Left kidney (tissue), 2 donors: ENCODE measurements around the gene PRDM16. TPM values are rescaled to one million over a fixed set of nuclear protein-coding genes. Genes with fewer than 3 reads are reported as not detected.

Source experiments
- DNase-seq: peaks from one replicate; pipeline ENCODE4 v3.0.0-alpha.2; 2013
- polyA plus RNA-seq: library from polyadenylated mRNA; unstranded; fragments of 120-200 nt; gene quantifications from one replicate; pipeline ENCODE4 v1.2.1, GENCODE V29; 2013; ENCODE audit not compliant: insufficient read length

Gene PRDM16
- polyA plus RNA-seq, 1 donor, result 7.3 TPM

GRCh38 chr1:3069491-3070308 lies 697 bp downstream of the PRDM16 start:
- DNase-seq, result peak; percentile 80

DNA sequence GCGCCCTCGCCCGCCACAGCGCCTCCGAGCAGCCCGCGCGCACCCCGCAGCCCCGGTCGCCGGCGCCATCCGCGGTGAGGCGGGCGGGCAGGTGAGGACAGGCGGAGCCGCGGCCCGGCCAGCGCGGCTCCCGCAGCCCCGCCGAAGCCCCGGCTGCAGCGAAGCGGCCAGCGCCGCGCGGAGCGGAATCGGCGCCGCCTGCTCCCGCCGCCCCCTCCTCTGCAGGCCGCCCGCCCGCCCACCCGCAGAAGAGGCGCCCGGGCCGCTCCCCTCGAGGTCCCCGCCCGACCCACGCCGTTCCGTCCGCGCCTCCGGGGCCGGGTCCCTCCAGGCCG lies 1.3 kb downstream of the PRDM16 start:
- DNase-seq, result no peak

DNA sequence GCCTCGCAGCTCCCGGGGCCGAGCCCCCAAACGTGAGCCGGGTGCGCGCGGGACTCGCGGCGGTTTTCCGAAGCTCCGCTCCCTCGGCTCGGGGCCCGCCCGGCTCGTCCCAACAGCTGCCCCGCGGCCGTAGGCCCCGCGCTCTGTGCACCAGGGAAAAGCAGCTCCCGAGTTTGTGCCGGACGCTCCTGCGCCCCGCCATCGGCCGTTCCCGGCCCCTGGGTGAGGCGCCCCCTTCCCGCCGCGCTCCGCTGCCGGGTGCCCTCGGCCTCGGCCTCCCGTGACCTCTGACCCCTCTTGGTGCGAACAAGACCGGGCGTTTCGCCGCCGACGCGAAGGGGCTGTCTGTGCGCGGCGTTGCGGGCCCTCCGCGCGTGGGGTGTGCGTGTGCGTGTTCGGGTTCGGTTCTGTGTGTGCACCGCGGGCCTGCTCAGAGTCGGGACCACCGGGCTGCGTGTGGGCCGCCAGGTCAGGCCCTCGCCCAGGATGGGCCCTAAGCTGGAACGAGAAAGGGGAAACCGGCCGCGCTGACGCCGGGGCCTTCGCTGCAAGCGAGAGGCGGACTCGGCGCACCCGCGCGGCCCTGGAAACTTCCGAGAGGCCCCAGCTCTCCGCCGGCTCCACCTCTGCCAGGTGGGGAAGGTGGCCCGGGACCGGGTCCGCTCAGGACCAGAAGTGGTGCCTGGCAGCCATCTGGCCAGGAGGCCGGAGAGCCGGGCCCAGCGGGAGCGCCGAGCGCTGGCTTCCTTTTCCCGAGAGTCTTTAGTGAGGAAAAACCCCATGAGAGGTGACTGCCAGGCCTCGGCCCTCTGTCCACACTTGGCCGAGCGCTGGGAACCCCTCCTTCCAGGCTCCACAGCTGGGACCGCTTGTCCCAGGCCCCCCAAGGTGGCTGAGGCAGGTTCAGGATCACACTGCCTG lies 1.9 kb downstream of the PRDM16 start:
- DNase-seq, result no peak

DNA sequence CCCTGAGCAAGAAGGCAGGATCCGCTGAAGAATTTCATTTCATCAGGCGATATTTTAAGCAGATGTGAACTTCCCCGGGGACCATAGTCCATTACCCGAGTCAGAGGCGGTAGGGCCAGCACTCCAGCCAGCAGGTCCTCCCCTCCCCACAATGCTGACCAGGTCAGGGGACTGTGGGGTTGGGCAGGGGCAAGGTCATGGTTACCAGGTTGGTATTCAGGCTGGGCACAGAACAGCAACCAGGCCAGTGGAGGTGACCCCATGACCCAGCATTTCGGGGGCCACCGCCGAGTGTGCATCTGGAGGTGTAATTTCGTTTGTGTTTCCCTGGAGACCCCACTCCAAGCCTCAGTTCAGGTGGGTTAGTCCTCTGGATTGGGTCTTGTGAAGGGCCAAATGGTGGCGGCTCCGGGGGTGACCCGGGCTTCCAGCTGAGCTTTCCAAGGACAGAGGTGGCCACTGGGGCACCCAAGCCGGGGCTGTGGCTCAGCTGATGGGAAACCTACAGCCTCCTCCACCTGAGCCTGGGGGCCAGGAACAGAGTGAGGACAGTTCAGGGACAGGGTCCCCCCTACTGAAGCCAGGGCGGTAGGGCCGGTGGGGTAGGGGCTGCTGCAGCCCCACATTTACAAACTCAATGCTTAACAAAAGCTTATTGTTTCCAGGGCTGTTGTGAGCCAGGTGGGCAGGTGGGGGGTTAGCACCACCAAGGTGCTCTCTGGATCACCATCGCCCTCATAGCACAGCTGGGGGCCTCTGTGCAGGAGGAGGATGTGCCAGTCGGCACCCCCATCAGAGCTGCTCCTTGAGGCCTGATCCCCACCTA lies 2.8 kb downstream of the PRDM16 start:
- DNase-seq, result no peak

- no peak for DNase-seq
Measured at GRCh38 chr1:3072391-3073185, 3.6 kb downstream of the PRDM16 start.

DNA sequence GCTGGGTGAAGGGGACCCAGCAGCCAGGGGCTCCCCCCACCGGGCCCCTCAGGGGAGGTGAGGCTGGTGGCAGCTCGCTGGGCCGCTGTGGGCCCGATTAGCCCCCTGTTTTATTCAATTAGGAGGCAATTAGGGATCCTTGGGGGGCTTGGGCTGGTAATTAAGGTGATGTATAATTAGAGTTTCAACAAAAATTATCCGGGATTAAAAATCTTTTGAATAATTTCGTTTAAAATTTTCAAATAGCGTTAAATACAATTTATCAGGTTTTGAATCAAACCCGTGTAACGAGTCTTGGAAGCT lies 4.1 kb downstream of the PRDM16 start:
- no peak for DNase-seq

DNA sequence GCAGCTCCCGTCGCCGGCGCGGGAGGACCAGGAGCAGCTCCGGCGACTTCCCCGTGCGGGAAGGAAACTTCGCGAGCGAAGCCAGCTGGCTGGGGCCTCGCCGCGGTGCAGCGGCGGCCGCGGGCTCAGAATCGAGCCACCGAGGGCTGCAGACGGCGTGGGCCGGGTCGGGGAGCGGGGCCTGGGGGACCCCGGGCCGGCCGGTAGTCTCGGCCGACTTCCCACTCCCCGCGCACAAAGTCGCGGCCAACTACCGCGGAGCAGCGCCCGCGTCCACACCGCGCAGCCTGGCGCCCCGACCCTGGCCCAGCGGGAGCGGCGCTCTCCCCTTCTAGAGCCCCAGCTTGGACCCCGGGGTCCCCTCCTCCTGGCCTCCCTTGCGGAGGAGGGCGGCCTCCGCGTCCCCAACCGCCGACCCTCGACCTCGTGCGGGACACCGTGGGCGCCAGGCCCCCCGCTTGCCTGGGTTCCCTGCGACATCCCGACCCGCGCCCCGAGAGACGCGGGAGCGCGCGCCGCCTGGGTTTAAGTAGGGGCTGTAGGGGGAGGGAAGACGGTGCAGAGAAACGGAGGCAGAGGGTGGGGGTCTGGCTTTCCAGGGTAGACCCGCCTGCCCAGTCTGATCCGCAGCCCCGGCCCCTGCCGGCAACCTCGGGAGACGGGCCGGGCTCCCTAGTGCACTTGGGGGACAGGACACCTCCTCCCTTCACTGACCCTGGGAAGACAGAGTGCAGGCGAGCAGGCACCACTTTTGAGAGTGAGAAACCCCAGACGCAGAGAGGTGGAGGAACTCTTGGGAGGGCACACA lies 4.7 kb downstream of the PRDM16 start:
- DNase-seq, result no peak

GRCh38 chr1:3074297-3074741 lies 5.3 kb downstream of the PRDM16 start:
- DNase-seq, result no peak

- no peak for DNase-seq
Measured at GRCh38 chr1:3074800-3075199, 5.8 kb downstream of the PRDM16 start.

DNA sequence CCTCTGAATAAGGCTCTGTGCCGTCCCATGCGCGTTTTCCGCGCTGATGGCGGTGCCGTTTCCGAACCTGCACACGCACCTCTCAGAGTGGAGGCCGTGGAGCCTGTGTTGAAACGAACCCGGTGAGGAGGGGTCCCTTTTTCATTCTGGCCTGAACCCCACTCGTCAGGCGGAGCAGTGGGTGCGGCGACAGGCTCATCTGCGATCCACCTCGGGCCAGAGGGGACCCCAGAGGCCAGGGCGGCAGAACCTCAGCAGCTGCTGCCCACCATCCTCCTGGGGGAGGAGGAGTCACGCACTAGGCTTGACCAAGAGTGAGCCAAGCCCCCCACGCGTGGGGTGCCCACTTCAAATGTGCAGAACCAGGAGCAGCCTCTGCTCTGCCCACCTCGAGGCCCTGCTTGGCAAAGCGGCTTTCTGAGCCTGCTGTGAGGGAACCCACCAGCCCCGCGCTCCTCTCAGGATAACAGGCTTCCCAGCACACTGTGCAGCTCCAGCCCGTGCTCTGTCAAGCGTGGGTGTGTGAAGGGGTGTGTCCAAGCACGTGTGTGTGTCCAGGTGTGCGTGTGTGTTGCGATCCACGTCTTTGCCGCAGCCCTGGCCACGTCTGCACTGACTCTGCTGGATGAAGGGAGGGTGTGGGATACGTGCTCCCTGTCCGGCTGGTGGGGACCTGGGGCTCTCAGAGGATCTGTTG lies 6.8 kb downstream of the PRDM16 start:
- no peak for DNase-seq

DNA sequence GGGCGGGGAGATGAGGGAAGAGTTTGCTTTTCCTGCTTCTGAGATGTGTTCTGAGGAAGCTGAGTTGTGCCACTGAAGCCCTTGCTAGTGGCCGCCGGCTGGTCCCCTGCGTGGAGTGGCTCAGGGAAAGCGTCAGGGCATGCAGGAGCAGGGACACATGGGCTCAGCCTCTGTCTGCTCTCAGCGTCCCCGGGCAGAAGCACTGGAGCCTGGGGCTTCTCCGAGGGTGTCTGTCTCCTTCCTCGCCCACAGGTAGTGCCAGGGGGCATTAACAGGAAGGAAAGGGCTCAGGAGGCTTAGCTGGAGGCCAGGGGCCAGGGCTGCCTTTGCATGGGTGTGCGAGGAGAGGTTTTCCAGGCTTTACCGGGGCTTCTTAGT lies 7.3 kb downstream of the PRDM16 start:
- DNase-seq, result no peak

- DNase-seq, result no peak
Measured at GRCh38 chr1:3077081-3077480, 8.1 kb downstream of the PRDM16 start.

DNA sequence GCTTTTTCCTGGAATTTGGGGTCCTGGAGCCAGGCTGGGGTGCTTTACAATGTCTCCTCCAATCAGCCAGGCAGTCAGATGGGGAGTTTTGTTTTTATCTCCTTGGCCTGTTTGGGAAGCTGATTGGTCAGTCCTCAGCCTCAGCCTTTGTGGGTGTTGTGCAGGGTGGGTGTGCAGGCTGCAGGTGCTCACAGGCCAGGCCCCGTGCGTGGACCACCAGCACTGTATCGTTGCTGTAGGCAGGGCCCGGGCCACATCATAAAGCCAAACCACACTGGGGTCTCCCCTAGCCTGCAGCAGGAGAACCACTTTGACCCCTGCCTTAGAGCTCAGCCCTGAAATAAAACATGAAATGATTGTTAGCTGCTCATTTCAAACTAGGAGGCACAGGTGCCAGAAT lies 8.6 kb downstream of the PRDM16 start:
- DNase-seq, result no peak

GRCh38 chr1:3078430-3078861 lies 9.4 kb downstream of the PRDM16 start:
- no peak for DNase-seq

- no peak for DNase-seq
Measured at GRCh38 chr1:3078871-3079270, 9.9 kb downstream of the PRDM16 start.

DNA sequence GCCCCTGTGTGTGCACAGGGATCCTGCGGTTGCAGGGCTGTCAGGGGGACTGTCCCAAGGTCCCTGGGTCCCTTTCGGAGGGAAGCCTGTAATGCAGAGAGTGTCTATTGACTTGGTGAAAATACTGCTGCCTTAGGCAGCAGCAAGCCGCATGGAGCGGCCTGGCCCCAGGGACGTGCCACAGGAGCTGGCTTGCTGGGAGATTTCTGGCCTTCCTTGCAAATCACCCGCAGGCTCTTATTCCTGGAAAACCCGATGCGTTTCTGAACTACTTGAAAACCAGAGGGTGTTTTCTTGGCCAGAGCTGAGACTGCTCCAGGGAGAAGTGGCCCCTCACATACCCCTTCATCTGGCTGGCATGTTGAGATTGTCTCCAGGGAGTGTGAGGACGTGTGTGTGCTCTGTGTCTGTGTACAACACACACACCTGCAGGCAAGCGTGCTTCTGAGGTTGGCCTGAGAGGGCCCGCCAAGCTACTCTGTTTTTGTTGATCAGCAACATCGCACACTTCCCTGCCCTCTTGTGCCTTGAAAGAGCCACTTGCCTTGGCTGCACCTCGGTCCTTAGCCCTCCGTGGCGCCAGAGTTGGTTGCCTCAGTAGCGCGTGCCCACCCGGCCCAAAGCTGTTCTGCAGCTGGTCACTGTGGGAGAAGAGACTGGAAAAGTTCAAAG lies 10.5 kb downstream of the PRDM16 start:
- no peak for DNase-seq

GRCh38 chr1:3080053-3080955 lies 11.3 kb downstream of the PRDM16 start:
- no peak for DNase-seq

DNA sequence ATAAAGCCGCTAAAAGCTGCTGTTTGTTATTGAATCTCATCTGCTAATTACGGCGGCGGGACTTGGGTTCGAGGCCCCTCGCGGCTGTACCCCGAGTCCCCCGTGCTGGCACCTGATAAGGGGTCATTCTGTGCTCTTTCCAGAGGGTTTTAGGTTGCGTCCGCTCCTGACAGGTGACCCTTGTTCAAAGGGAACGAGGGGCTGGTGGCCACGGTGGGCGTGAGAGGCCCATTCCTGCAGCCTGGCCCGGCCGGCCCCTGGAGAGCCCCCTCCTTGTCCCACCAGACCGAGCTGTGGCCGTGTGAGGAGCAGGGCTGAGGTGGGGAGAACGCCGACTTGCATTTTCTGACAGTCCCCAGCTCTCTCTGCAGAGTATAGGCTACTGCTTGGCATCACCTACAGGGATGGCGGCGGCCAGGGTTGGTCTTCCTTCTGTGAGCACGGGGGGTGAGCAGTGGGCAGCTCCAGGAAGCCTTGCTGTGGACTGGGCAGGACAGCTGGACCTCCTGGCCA lies 12.2 kb downstream of the PRDM16 start:
- no peak for DNase-seq
